Measurements from ENCODE around the gene HRK. TPM values are rescaled to one million over a fixed set of nuclear protein-coding genes. Genes with fewer than 3 reads are reported as not detected.
A peak's percentile ranks its signal among the peaks of the same experiment; 100 is the strongest.

The HRK gene
- total RNA-seq, 1 donor from 2014 or later, result 3.5 TPM

GRCh38 chr12:116924558-116925453, 43.6 kb upstream of the HRK start:
- no peaks in the 10 kb centered on the region for H3K27me3 ChIP-seq (ENCODE audit: control insufficient read depth, insufficient read depth, low read length)
- peak; percentile 70 for DNase-seq (ENCODE audit: low read depth)
- H3K36me3 ChIP-seq (ENCODE audit: control insufficient read depth, insufficient read depth, low read length), result no peaks in the 10 kb centered on the region
- no peak overlapping the region for H3K4me3 ChIP-seq (ENCODE audit: low read depth, low read length)
- TF ChIP-seq, protein P1, sequence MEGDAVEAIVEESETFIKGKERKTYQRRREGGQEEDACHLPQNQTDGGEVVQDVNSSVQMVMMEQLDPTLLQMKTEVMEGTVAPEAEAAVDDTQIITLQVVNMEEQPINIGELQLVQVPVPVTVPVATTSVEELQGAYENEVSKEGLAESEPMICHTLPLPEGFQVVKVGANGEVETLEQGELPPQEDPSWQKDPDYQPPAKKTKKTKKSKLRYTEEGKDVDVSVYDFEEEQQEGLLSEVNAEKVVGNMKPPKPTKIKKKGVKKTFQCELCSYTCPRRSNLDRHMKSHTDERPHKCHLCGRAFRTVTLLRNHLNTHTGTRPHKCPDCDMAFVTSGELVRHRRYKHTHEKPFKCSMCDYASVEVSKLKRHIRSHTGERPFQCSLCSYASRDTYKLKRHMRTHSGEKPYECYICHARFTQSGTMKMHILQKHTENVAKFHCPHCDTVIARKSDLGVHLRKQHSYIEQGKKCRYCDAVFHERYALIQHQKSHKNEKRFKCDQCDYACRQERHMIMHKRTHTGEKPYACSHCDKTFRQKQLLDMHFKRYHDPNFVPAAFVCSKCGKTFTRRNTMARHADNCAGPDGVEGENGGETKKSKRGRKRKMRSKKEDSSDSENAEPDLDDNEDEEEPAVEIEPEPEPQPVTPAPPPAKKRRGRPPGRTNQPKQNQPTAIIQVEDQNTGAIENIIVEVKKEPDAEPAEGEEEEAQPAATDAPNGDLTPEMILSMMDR (IDR thresholded peaks at IDR 0.05; ENCODE audit: insufficient read depth, low read length, poor library complexity, severe bottlenecking), result no peak

GRCh38 chr12:116922194-116922897, 41.1 kb upstream of the HRK start:
- H3K4me3 ChIP-seq (ENCODE audit: low read depth, low read length), result no peak overlapping the region
- TF ChIP-seq, protein P1 (IDR thresholded peaks at IDR 0.05; ENCODE audit: insufficient read depth, low read length, poor library complexity, severe bottlenecking), result no peak
- DNase-seq (ENCODE audit: low read depth), result no peak
- H3K36me3 ChIP-seq (ENCODE audit: control insufficient read depth, insufficient read depth, low read length), result no peaks in the 10 kb centered on the region
- no peaks in the 10 kb centered on the region for H3K27me3 ChIP-seq (ENCODE audit: control insufficient read depth, insufficient read depth, low read length)

GRCh38 chr12:116920939-116921338, 39.7 kb upstream of the HRK start:
- Histone ChIP-seq H3K4me3 (ENCODE audit: low read depth, low read length) (no peak overlapping the region), H3K27me3 (ENCODE audit: control insufficient read depth, insufficient read depth, low read length) (no peaks in the 10 kb centered on the region), H3K36me3 (ENCODE audit: control insufficient read depth, insufficient read depth, low read length) (no peaks in the 10 kb centered on the region)
- DNase-seq (ENCODE audit: low read depth), result no peak
- TF ChIP-seq, protein P1 (IDR thresholded peaks at IDR 0.05; ENCODE audit: insufficient read depth, low read length, poor library complexity, severe bottlenecking), result no peak

DNA sequence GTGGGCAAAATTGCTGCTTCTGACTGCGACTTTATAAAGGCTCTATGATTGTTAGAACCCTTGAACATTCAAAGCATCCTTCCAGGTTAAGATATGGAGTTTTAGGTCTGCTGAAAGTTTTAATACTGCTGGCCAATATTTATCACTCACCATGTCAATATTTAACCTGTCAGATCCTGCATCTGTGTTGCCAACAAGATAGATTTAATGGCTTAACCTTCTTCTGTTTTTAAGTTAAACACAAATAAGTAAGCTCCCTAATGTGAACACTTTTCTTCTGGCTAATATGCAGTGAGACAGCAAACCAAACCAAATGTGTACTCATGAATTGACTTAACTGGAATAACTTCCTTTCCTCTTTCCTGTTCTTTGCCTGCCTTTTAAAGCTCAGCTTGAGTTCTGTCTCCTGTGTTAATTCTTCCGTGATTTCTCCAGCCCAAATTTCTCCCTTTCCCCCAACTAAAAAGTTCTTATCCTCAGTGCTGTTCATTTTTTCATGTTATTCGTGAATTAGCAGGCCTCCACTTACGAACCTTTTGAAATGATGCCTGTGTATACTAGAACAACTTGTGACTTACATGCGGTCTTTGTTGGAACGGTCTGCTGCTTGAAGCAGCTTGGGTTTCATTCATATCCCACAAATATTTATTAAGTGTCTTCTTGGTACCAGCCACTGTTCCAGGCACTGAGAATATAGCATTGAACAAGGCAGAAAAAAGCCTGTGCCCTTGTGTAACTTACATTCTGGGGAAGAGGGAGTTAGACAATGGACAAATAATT, 38.7 kb upstream of the HRK start:
- TF ChIP-seq, protein P1 (IDR thresholded peaks at IDR 0.05; ENCODE audit: insufficient read depth, low read length, poor library complexity, severe bottlenecking), result no peak
- H3K36me3 ChIP-seq (ENCODE audit: control insufficient read depth, insufficient read depth, low read length), result no peaks in the 10 kb centered on the region
- H3K4me3 ChIP-seq (ENCODE audit: low read depth, low read length), result no peak overlapping the region
- no peaks in the 10 kb centered on the region for H3K27me3 ChIP-seq (ENCODE audit: control insufficient read depth, insufficient read depth, low read length)
- DNase-seq (ENCODE audit: low read depth), result no peak

DNA sequence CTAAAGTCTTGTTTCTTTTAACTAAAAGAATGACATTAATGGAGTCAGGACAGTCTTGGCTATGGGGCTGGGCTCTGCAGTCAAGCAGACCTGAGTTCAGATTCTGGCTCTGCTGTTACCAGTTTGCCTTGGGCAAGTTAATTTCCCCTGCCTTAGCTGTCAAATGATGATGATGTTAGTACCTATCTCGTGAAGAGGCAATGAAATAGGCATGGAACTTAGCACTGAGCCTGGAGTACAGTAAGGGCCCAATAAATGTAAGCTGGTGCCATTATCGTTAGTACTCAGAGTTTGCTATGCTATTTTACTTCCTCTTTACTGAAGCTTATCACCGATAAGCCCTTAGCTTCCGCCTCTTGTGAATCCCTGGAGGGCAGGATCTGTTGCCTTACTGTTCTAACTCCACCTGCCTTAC, 38.0 kb upstream of the HRK start:
- no peak for DNase-seq (ENCODE audit: low read depth)
- TF ChIP-seq, protein P1 (IDR thresholded peaks at IDR 0.05; ENCODE audit: insufficient read depth, low read length, poor library complexity, severe bottlenecking), result no peak
- Histone ChIP-seq H3K4me3 (ENCODE audit: low read depth, low read length) (no peak overlapping the region), H3K36me3 (ENCODE audit: control insufficient read depth, insufficient read depth, low read length) (no peaks in the 10 kb centered on the region), H3K27me3 (ENCODE audit: control insufficient read depth, insufficient read depth, low read length) (no peaks in the 10 kb centered on the region)
